NB4 (cell line): Measurements from ENCODE around the gene MET.

Experiments
- POLR2A ChIP-seq: IDR thresholded peaks from 2 replicates; pipeline ENCODE4 v1.6.1; 2011; ENCODE audit warnings: mild to moderate bottlenecking; ENCODE audit not compliant: insufficient read length; ENCODE audit errors: extremely low read depth
- TF ChIP-seq, protein P1 (sequence below): IDR thresholded peaks from one replicate; pipeline ENCODE4 v1.5.1; 2012; ENCODE audit warnings: low read depth, low read length

DNA sequence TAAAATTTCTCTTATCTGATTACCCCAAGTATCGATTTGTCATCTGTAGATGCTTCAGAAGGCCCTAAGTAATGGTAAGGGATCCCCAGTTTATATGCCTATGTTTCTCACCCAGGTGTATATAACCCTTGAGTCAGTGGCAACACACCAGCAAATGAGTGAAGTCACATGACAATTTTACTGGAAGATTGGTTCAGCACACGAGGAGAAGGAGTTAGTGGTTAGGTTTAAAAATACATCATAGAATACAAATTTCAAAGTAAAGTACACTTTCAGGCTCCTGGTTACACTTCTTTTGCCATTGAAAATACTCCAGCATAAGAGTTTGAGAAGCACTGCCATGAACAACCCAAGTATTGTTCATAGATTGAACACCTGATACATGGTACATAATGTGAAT, 160.7 kb downstream of the MET start:
- TF ChIP-seq, protein P1, sequence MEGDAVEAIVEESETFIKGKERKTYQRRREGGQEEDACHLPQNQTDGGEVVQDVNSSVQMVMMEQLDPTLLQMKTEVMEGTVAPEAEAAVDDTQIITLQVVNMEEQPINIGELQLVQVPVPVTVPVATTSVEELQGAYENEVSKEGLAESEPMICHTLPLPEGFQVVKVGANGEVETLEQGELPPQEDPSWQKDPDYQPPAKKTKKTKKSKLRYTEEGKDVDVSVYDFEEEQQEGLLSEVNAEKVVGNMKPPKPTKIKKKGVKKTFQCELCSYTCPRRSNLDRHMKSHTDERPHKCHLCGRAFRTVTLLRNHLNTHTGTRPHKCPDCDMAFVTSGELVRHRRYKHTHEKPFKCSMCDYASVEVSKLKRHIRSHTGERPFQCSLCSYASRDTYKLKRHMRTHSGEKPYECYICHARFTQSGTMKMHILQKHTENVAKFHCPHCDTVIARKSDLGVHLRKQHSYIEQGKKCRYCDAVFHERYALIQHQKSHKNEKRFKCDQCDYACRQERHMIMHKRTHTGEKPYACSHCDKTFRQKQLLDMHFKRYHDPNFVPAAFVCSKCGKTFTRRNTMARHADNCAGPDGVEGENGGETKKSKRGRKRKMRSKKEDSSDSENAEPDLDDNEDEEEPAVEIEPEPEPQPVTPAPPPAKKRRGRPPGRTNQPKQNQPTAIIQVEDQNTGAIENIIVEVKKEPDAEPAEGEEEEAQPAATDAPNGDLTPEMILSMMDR = no peak
- no peak for TF ChIP-seq POLR2A
